Stimulated activated CD4-positive, alpha-beta T cell treated with anti-CD3 and anti-CD28 coated beads, TNF-alpha, amount 100 ng/mL, for 48 hours (primary cell): ENCODE measurements around the gene SYS1.

Experiments
- DNase-seq, 3 donors: peaks; one replicate each; pipeline ENCODE4 v3.0.0-alpha.2; 2020; ENCODE audit warnings: low read depth in 3 of 3

SYS1 gene

GRCh38 chr20:45387274-45387673 is 24.3 kb downstream of the SYS1 start:
- no peak for DNase-seq

GRCh38 chr20:45390931-45391330 is 28.0 kb downstream of the SYS1 start:
- no peak for DNase-seq

GRCh38 chr20:45391559-45391958 is 28.6 kb downstream of the SYS1 start:
- DNase-seq = no peak

- no peak for DNase-seq
These were observed 29.8 kb downstream of the SYS1 start for GRCh38 chr20:45392733-45393132.

GRCh38 chr20:45394221-45395113 is 31.5 kb downstream of the SYS1 start:
- DNase-seq = no peak

GRCh38 chr20:45395114-45395415 is 32.1 kb downstream of the SYS1 start:
- no peak for DNase-seq

- DNase-seq = no peak
These were observed 36.1 kb downstream of the SYS1 start for GRCh38 chr20:45399018-45399417.

- DNase-seq = no peak
These were observed 37.5 kb downstream of the SYS1 start for GRCh38 chr20:45400346-45401031.

GRCh38 chr20:45402946-45403345 is 40.0 kb downstream of the SYS1 start:
- no peak for DNase-seq

GRCh38 chr20:45404438-45404837 is 41.5 kb downstream of the SYS1 start:
- DNase-seq = no peak

- DNase-seq = no peak
These were observed 42.8 kb downstream of the SYS1 start for GRCh38 chr20:45405571-45406259.

GRCh38 chr20:45406260-45407066 is 43.5 kb downstream of the SYS1 start:
- peak in 1 of 3 donors; percentile 58 for DNase-seq

GRCh38 chr20:45407067-45407745 is 44.2 kb downstream of the SYS1 start:
- no peak for DNase-seq

- DNase-seq = no peak
These were observed 45.1 kb downstream of the SYS1 start, which contains the start of gene DBNDD2 for GRCh38 chr20:45407783-45408645. Gene DBNDD2 (plus strand): TSS chr20:45408289. CDS start chr20:45408468, 179 bp downstream.

- no peak for DNase-seq
These were observed 45.8 kb downstream of the SYS1 start for GRCh38 chr20:45408646-45409213.

GRCh38 chr20:45409521-45410272 is 46.7 kb downstream of the SYS1 start:
- DNase-seq = no peak

- DNase-seq = no peak
These were observed 47.9 kb downstream of the SYS1 start for GRCh38 chr20:45410887-45411286.

- no peak for DNase-seq
These were observed 49.7 kb downstream of the SYS1 start for GRCh38 chr20:45412653-45413052.

- DNase-seq = no peak
These were observed 50.5 kb downstream of the SYS1 start for GRCh38 chr20:45413479-45413878.
